GM12891 (cell line): ENCODE measurements around the gene STOML2. TPM values are rescaled to one million over a fixed set of nuclear protein-coding genes. Genes with fewer than 3 reads are reported as not detected.
"Not testable (repeated sequence)": the region's sequence is repeated elsewhere in the genome, so short reads cannot be mapped to it uniquely, and the experiment has no call there.

Experiments used
- DNase-seq: peaks from one replicate; pipeline ENCODE4 v3.0.0; 2011; ENCODE audit warnings: low spot score; ENCODE audit not compliant: insufficient read length
- FAIRE-seq: peaks from 2 replicates; lab custom pipeline; 2011; peaks lifted over from hg19 to GRCh38; lab: Jason Lieb, UNC
- PAX5 ChIP-seq: IDR thresholded peaks from 2 replicates; pipeline ENCODE4 v1.6.1; 2011; ENCODE audit warnings: low read length, moderate library complexity, mild to moderate bottlenecking; ENCODE audit not compliant: insufficient read depth, severe bottlenecking
- POLR2A ChIP-seq: IDR thresholded peaks from 2 replicates; pipeline ENCODE4 v1.6.1; 2011; ENCODE audit warnings: low read depth, low read length, control low read depth
- POLR2AphosphoS5 ChIP-seq: IDR thresholded peaks from 2 replicates; pipeline ENCODE4 v1.6.1; 2011; ENCODE audit warnings: low read depth, low read length, control low read depth
- POU2F2 ChIP-seq: IDR thresholded peaks from 2 replicates; pipeline ENCODE4 v1.6.1; 2011; ENCODE audit warnings: low read depth, mild to moderate bottlenecking, control low read depth, low read length, moderate library complexity
- SPI1 ChIP-seq: IDR thresholded peaks from 2 replicates; pipeline ENCODE4 v1.6.1; 2011; ENCODE audit warnings: low read depth, low read length, control low read depth
- TAF1 ChIP-seq: IDR thresholded peaks from 2 replicates; pipeline ENCODE4 v1.6.1; 2011; ENCODE audit warnings: low read depth, low read length, control low read depth
- polyA plus RNA-seq: library from polyadenylated mRNA; unstranded; fragments of >200 nt; gene quantifications from one replicate; pipeline ENCODE4 v1.2.1, GENCODE V29; 2012; ENCODE audit warnings: low read depth, missing spikeins, inconsistent platforms; ENCODE audit not compliant: missing spikeins

Gene STOML2, protein sequence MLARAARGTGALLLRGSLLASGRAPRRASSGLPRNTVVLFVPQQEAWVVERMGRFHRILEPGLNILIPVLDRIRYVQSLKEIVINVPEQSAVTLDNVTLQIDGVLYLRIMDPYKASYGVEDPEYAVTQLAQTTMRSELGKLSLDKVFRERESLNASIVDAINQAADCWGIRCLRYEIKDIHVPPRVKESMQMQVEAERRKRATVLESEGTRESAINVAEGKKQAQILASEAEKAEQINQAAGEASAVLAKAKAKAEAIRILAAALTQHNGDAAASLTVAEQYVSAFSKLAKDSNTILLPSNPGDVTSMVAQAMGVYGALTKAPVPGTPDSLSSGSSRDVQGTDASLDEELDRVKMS
- polyA plus RNA-seq, result 146 TPM

DNA sequence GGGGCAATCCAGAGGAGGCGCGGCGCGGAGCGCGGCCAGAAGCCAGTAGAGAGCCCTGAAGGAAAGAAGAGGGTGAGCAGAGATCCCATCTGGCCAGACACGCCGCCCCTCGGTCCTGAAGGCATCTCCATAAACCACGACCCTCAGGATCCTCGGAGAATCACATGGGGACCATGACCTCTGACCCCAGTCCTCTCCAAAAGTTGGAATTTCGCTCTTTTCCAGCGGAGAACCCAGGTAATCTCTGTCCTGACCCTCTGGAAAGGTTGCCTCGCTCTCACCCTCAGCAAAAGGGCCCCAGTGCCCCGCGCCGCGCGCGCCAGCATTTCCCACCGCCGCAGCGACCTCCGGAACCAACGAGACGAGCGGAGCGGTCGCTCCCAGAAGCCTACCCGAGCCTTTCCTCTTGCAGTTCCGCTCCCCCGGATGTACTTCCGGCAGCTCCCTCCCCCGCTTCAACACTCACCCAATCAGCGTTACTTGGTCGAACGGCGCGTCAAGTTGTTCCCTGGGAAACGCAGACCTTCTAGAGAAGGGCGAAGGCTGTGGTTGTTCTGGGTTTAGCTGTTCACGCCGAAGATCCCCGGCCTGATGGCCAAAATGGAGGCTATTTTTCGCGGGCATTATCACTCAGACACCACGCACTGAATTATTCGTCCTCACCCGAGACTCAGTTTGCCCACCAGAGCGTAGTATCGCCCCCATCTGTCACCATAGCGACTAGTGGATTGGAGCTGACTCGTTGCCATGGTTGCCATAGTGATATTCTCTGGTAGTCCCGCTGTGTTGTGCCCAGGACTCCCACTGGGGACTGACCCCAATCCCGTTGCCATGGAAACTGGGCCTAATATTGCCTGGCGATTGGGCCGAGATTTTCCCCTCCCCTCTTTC lies at the start of gene STOML2:
TSS of gene STOML2 (minus strand) at position 363 of the 891 bp plus-strand sequence. CDS start at position 326, 37 bp downstream.
- TF ChIP-seq PAX5, result peak; percentile 23
- TF ChIP-seq POLR2A, result peak; percentile 86
- peak; percentile 73; the same call in 1 of the 2 replicates for TF ChIP-seq POLR2AphosphoS5
- TF ChIP-seq TAF1, result peak; percentile 93; the same call in 1 of the 2 replicates
- TF ChIP-seq SPI1, result peak; percentile 42
- TF ChIP-seq POU2F2, result peak; percentile 90
- FAIRE-seq, result peak; percentile 100

DNA sequence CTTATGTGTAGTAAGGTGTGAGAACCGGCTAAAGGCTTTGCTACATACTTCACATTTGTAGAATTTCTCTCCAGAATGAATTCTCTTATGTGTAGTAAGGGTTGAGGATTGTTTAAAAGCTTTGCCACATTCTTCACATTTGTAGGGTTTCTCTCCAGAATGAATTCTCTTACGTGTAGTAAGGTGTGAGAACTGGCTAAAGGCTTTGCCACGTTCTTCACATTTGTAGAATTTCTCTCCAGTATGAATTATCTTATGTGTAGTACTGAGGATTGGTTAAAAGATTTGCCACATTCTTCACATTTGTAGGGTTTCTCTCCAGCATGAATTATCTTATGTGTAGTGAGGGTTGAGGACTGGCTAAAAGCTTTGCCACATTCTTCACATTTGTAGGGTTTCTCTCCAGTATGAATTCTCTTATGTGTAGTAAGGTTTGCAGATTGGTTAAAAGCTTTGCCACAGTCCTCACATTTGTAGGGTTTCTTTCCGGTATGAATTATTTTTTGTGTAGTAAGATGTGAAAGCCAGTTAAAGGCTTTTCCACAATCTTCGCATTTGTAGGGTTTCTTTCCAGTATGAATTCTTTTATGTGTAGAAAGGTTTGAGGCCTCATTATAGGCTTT lies 45.1 kb upstream of the STOML2 start:
- FAIRE-seq, result not testable (repeated sequence)

More for the DNA sequence above, at the start of gene STOML2:
- peak; percentile 96 for DNase-seq

DNA sequence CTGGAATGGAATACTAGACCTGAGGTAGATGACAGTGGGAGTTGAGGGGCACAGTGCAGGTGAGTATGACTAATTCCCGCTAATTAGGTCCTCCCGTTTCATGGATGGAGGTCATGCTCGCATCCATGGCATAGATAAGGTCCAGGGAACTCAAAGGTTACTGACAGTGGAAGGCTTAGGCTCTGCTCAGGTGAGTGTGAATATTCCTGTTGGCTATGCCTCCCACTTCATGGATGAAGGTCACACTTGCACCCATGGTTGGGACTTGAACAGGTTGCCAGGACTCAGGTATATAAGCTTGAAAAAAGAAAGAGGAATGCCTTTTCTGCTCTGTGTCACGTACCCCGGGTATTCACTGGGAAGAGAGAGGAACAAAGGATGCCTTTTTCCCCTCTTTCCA lies 39.1 kb upstream of the STOML2 start:
- no peak for DNase-seq
- TF ChIP-seq POLR2A, result no peak
- no peak for FAIRE-seq

More for the DNA sequence above, 45.1 kb upstream of the STOML2 start:
- DNase-seq, result not testable (repeated sequence)

DNA sequence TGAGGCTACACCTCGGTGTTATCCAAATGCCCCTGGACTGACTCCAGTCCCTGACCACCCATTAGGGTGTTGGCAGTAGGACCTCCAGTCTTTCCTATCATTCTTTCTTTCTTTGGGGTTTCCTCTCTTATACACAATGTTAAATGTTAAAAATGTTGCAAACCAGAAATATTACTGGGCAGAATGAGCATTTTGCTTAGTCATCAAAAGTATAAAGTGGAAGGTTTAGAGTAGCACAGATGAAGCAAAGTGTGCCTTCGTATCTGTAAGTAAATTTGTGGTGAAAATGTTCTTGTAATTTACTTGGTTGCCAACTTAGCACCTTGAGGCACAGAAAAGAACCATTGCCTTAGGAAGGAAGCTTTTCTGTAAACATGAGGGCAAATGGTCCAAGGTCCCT lies 37.2 kb upstream of the STOML2 start:
- TF ChIP-seq PAX5 (no peak), TAF1 (no peak), POLR2AphosphoS5 (no peak), POU2F2 (no peak), POLR2A (no peak), SPI1 (no peak)
- FAIRE-seq (no peak), DNase-seq (no peak)

DNA sequence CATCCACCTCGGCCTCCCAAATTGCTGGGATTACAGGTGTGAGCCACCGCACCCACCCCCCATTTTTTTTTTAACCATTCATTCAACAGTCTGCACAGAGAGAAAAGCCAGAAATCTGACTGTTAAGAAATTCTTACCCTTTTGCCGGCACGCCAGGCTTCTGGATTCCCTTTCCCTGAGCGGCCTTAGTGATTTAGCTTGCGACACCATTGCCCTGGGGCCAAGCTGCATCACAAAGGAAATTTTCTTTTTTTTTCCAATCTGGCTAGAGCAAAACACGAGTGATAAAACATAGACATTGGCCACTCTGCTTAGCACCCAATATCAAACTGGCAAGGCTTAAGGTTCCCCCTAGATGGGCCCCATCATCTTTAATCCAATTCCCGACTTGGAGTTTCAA lies 33.9 kb upstream of the STOML2 start:
- FAIRE-seq (no peak), DNase-seq (no peak)
- no peak for TF ChIP-seq POU2F2
- no peak for TF ChIP-seq TAF1

DNA sequence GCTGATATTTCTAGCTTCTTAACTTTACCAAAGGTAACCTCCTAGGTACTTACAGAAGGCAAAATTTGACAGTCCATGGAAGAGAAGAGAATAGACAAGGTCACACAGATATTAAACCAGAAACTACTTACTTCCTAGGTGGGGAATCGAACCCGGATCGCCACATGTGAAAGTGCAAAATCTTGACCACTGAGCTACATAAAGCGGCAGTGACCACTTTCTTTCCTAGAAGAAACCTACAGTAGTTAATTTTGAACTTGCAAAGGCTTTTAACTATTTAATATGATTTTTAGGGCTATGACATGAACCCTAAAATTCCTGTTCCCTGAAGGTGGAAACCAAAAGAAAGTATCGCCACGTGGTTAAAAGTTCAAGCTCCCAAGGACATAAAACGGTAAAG lies 33.1 kb upstream of the STOML2 start:
- TF ChIP-seq TAF1 (no peak), POLR2AphosphoS5 (no peak), POU2F2 (no peak), POLR2A (no peak), PAX5 (no peak), SPI1 (no peak)
- FAIRE-seq, result no peak

DNA sequence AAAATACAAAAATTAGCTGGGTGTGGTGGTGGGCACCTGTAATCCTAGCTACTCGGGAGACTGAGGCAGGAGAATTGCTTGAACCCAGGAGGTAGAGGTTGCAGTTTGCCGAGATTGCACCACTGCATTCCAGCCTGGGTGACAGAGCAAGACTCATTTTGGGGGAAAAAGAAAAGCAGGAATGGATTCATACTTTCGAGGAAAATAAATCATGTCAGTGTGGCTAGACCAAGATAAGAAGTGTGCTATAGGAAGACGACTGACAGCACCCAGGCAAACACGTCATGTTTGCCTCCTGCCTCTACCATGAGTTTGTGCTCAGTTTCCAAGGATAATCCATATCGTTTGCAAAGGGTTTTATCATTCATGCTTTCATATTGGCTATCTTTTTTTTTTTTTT lies 32.0 kb upstream of the STOML2 start:
- TF ChIP-seq POU2F2 (no peak), POLR2A (no peak), POLR2AphosphoS5 (no peak), SPI1 (no peak), PAX5 (no peak), TAF1 (no peak)
- DNase-seq (no peak), FAIRE-seq (no peak)

More for the DNA sequence above, 33.1 kb upstream of the STOML2 start:
- DNase-seq, result no peak

DNA sequence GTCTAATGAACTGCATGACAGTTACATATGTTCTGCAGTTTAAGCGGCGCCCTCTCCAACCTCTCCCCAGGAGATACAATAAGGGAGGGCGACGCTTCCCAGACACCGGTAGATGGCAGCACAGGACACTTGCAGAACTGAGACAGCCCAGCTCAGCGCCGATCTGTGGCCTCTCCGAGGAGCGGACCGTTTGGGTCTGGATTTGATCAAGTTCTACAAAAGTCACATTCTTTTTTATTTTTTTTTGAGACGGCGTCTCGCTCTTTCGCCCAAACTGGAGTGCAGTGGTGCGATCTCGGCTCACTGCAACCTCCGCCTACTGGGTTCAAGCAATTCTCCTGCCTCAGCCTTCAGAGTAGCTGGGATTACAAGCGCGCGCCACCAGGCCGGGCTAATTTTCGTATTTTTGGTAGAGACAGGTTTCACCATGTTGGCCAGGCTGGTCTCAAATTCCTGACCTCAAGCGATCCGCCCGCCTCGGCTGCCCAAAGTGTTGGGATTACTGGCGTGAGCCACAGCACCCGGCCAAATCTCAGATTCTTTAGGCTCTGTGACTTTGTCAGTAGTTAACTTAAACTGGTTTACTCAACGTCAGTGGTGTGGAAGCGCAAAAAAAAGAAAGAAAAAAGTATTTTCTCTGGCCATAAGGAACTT lies 14.1 kb upstream of the STOML2 start:
- DNase-seq (peak; percentile 74), FAIRE-seq (peak; percentile 97)
- no peak for TF ChIP-seq POLR2A
- TF ChIP-seq POU2F2, result no peak
- TF ChIP-seq POLR2AphosphoS5, result no peak

DNA sequence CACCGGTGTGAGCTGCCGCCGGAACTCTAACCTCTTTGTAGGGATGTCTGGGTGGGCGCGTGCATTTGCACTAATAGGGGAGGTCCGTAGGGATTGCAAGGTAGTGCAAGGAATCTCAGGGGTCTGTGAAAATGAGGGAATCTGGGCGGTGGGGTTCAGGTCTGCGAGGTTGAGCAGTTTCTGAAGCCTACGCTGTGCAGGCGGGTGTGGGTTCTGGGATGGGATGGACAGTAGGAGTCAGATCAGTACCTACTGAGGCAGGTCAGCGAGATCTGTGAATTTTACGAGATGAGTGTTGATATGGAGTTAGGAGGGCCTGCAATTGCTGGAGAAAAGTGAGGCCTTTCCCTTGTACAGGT lies 13.6 kb upstream of the STOML2 start:
- DNase-seq (no peak), FAIRE-seq (no peak)
- TF ChIP-seq SPI1, result no peak
- TF ChIP-seq PAX5, result no peak
- no peak for TF ChIP-seq POLR2AphosphoS5
- no peak for TF ChIP-seq TAF1
- TF ChIP-seq POLR2A, result no peak
- no peak for TF ChIP-seq POU2F2
